ENCODE data around the gene CCNH. TPM values are rescaled to one million over a fixed set of nuclear protein-coding genes. Genes with fewer than 3 reads are reported as not detected.

CCNH gene
- polyA plus RNA-seq, 2 of the 4 experiments (the other 2 are of a cell fraction) = 74.1 to 85.1 TPM

GRCh38 chr5:87418506-87418905 lies 5.8 kb upstream of the CCNH start:
- no peak for DNase-seq (ENCODE audit: low read depth in 1 of 2, low spot score in 1 of 2)
- FAIRE-seq = no peak
- TF ChIP-seq, protein P1, sequence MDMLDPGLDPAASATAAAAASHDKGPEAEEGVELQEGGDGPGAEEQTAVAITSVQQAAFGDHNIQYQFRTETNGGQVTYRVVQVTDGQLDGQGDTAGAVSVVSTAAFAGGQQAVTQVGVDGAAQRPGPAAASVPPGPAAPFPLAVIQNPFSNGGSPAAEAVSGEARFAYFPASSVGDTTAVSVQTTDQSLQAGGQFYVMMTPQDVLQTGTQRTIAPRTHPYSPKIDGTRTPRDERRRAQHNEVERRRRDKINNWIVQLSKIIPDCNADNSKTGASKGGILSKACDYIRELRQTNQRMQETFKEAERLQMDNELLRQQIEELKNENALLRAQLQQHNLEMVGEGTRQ (IDR thresholded peaks at IDR 0.05) = no peak
- TF ChIP-seq, protein P2, sequence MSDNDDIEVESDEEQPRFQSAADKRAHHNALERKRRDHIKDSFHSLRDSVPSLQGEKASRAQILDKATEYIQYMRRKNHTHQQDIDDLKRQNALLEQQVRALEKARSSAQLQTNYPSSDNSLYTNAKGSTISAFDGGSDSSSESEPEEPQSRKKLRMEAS (IDR thresholded peaks at IDR 0.05) = no peak
- TF ChIP-seq NR3C1 (IDR thresholded peaks at IDR 0.05) (no peak), HOXB5 (CRISPR knock-in tag; IDR thresholded peaks at IDR 0.05) (no peak), CEBPB (IDR thresholded peaks at IDR 0.05) (no peak), RNF2 (IDR thresholded peaks at IDR 0.05; ENCODE audit: borderline replicate concordance, low read depth) (no peak), FOXS1 (CRISPR knock-in tag; IDR thresholded peaks at IDR 0.05) (no peak), TP53 (CRISPR knock-in tag; IDR thresholded peaks at IDR 0.05) (no peak), KDM1A (IDR thresholded peaks at IDR 0.05; ENCODE audit: low read depth) (no peak), RARB (CRISPR knock-in tag; IDR thresholded peaks at IDR 0.05) (no peak), MYC (IDR thresholded peaks at IDR 0.05; ENCODE audit: borderline replicate concordance, low read length) (no peak)
- TF ChIP-seq, protein P3, sequence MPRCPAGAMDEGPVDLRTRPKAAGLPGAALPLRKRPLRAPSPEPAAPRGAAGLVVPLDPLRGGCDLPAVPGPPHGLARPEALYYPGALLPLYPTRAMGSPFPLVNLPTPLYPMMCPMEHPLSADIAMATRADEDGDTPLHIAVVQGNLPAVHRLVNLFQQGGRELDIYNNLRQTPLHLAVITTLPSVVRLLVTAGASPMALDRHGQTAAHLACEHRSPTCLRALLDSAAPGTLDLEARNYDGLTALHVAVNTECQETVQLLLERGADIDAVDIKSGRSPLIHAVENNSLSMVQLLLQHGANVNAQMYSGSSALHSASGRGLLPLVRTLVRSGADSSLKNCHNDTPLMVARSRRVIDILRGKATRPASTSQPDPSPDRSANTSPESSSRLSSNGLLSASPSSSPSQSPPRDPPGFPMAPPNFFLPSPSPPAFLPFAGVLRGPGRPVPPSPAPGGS (IDR thresholded peaks at IDR 0.05) = no peak
- Histone ChIP-seq H3K9me3 (no peaks in the 10 kb centered on the region), H3K27ac (no peak overlapping the region), H3K4me1 (0 out of 3 replicates have a peak, but pooled peaks cover under 1% of the 10 kb centered on the region), H3K4me3 (no peak overlapping the region), H3K4me2 (no peak overlapping the region)
- POLR2A ChIA-PET = no interaction called here
- ATAC-seq = no peak
- CTCF ChIA-PET = no interaction called here

- ChIA-PET CTCF (interaction anchor here (0.5 to 2.5 kb wide), 5 partner anchors 11 to 809 kb away, joined by 3 to 15 read pairs (median 3); no protein-coding TSS in a partner anchor), POLR2A (interaction anchor here (0.6 to 1.5 kb wide), 4 partner anchors 13 to 1247 kb away, joined by 3 to 5 read pairs (median 4); partner anchors contain the start of gene RASA1)
- FAIRE-seq = no peak
- DNase-seq (ENCODE audit: low read depth in 1 of 2, low spot score in 1 of 2) = no peak
- Histone ChIP-seq H3K9me3 (no peaks in the 10 kb centered on the region), H3K4me3 (peak overlapping the region; percentile 69), H3K4me1 (peaks cover 14% of the 10 kb centered on the region), H3K27ac (peak overlapping the region; percentile 60 to 75), H3K4me2 (peak overlapping the region; percentile 82)
- TF ChIP-seq, protein P4, sequence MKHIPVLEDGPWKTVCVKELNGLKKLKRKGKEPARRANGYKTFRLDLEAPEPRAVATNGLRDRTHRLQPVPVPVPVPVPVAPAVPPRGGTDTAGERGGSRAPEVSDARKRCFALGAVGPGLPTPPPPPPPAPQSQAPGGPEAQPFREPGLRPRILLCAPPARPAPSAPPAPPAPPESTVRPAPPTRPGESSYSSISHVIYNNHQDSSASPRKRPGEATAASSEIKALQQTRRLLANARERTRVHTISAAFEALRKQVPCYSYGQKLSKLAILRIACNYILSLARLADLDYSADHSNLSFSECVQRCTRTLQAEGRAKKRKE (CRISPR knock-in tag; IDR thresholded peaks at IDR 0.05; ENCODE audit: low read depth) = no peak
- TF ChIP-seq KDM1A (IDR thresholded peaks at IDR 0.05; ENCODE audit: low read depth) (no peak), CEBPB (IDR thresholded peaks at IDR 0.05) (no peak), ESRRA (IDR thresholded peaks at IDR 0.05; ENCODE audit: borderline replicate concordance, low read length) (no peak)
- peak; percentile 1 to 14; a peak in 3 of 6 replicates for ATAC-seq
- WGBS (ENCODE audit: missing lambda C conversion rate) = 36% methylated on average over 3 of the region's 3 CpGs
These were observed 564 bp upstream of the CCNH start for GRCh38 chr5:87413343-87413645.

GRCh38 chr5:87411973-87412629 lies 629 bp downstream of the CCNH start:
- Histone ChIP-seq H3K4me3 (peak overlapping the region; percentile 69), H3K4me2 (peak overlapping the region; percentile 78), H3K9me3 (no peaks in the 10 kb centered on the region), H3K4me1 (peaks cover 14% of the 10 kb centered on the region), H3K27ac (peak overlapping the region; percentile 80 to 91)
- WGBS (ENCODE audit: missing lambda C conversion rate) = under 1% methylated on average over 29 of the region's 29 CpGs
- TF ChIP-seq ZSCAN20 (CRISPR knock-in tag; IDR thresholded peaks at IDR 0.05) (no peak), NFE2L2 (conservative IDR thresholded peaks at IDR 0.05; ENCODE audit: low read length) (no peak), MYC (IDR thresholded peaks at IDR 0.05; ENCODE audit: borderline replicate concordance, low read length) (no peak)
- DNase-seq (ENCODE audit: low read depth in 1 of 2, low spot score in 1 of 2) = peak; percentile 6 to 29
- FAIRE-seq = no peak
- ChIA-PET CTCF (interaction anchor here (1.0 to 2.5 kb wide), 2 partner anchors 9 to 12 kb away, joined by 3 to 15 read pairs; no protein-coding TSS in a partner anchor), POLR2A (interaction anchor here (1.0 to 1.5 kb wide), 2 partner anchors 12 to 144 kb away, joined by 4 to 5 read pairs; partner anchors contain the start of gene RASA1)
- peak; percentile 45 to 58 for ATAC-seq
